GM19043 (cell line): Measurements from ENCODE around the gene RPL41.
A peak's percentile ranks its signal among the peaks of the same experiment; 100 is the strongest.
"Not testable (repeated sequence)": the region's sequence is repeated elsewhere in the genome, so short reads cannot be mapped to it uniquely, and the experiment has no call there.

Experiments used
- ATAC-seq: cut with Tn5 transposase; IDR thresholded peaks from one replicate; pipeline ENCODE4 v1.9.1; 2021; ENCODE audit warnings: low read depth; ENCODE audit not compliant: unreplicated experiment

The RPL41 gene

DNA sequence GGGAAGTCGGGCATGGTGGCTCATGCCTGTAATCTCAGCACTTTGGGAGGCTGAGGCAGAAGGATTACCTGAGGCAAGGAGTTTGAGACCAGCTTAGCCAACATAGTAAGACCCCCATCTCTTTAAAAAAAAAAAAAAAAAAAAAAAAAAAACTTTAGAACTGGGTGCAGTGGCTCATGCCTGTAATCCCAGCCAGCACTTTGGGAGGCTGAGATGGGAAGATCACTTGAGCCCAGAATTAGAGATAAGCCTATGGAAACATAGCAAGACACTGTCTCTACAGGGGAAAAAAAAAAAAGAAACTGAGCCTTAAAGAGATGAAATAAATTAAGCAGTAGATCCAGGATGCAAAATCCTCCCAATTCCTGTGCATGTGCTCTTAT is 13.8 kb upstream of the RPL41 start:
- ATAC-seq = no peak

DNA sequence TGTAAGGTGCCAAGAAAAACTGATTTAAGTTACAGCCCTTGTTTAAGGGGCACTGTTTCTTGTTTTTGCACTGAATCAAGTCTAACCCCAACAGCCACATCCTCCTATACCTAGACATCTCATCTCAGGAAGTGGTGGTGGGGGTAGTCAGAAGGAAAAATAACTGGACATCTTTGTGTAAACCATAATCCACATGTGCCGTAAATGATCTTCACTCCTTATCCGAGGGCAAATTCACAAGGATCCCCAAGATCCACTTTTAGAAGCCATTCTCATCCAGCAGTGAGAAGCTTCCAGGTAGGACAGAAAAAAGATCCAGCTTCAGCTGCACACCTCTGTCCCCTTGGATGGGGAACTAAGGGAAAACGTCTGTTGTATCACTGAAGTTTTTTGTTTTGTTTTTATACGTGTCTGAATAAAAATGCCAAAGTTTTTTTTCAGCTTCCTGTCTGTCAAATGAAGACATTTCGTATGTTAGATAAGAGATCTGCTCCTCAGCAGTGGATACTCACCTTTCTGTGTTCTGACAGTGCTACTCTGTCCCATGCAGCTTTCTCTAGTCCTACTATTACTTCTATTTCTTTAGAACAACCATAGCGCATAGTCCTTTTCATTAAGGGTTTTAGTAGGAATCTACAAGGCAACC is 13.2 kb upstream of the RPL41 start:
- no peak for ATAC-seq

DNA sequence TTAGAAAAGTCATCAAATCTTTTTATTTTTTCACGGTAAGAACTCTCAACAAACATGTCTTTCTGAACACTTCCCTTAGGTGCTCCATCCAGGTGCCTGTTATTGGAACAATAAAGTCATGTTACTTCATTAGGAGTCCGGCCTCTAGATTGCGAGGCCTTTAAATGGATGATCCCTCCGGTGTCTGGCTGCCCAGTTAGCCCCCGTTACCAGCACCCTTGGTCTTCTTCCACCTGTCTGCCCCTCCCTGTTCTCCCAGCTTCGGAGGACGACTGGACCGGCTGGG is 12.7 kb upstream of the RPL41 start:
- no peak for ATAC-seq

GRCh38 chr12:56104109-56104814 is 12.2 kb upstream of the RPL41 start, which contains the start of gene PA2G4:
PA2G4 (plus strand) TSS chr12:56104559; CDS start chr12:56104738, 179 bp downstream.
- ATAC-seq = peak; percentile 92

DNA sequence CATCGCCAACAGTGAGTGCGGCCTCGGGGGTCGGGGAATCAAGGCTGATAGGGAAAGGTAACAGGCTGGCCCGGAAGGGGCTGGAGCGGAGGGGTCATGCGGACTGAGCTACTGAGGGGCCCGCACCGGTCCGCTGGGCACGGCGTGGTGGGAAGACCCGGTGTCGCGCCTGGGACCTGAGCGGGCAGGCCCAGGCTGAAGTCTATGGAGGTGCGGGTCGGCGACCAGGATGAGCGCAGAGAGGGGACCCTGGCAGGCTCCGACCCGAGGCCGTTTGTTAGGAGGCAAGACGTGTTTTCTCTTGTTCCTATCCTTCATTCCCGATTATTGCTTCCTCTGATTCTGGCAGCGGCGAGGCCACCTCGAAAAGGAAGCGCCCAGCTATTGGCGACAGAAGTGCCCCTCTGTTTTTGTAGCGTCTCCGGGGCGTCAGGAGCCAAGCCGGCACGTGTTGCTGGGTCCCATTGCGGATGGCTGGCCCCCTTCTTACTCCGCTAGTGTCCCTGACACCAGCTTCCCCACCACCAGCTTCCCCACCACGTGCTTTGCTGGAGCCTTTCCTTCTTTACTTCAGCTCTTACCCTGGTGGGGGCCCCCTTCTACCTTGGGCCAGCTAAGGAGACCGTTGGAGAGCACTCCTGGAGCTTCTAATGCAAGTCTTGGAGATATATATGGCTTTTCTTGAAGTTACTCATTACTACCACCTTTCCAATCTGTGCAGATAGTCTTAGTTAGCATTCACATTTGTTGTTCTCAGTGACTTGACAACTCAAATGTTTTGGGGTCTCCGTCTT is 11.4 kb upstream of the RPL41 start:
- no peak for ATAC-seq

- no peak for ATAC-seq
Observed at GRCh38 chr12:56105609-56105902, 10.9 kb upstream of the RPL41 start.

DNA sequence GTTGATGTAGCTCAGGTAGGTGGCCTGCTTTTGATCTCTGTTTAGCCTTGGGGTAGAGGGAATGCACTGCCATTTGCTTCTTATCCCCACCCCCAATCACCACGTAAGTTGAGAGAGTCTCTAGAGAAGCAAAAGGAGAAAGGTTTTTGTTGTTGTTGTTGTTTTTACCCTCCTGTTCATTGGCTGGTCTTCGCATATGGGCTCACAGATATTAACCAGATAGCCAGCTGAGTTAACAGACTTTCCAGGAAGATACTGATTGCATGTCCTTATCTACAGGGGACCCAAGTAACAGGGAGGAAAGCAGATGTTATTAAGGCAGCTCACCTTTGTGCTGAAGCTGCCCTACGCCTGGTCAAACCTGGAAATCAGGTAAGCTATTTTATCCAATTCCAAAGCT is 9.2 kb upstream of the RPL41 start:
- ATAC-seq = no peak

- ATAC-seq = no peak
Observed at GRCh38 chr12:56110571-56110970, 5.9 kb upstream of the RPL41 start.

DNA sequence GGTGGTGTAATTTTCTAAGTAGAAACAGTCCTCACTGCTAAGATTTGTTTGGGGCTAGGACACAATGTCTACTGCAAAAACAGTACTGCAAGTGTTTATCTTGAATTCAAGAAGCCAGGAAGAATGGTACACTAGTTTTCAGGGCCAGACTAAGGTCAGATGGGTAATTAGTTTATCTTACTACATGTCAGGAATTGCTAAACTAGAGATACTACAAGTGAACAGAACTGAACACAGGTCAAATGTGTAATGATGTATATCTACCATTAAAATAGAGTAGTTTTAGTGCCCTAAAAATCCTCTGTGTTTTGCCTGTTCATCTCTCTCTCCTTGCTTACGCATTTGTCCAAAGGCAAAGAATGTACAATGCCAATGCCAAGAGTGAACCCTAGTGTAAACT is 2.3 kb upstream of the RPL41 start:
- no peak for ATAC-seq

DNA sequence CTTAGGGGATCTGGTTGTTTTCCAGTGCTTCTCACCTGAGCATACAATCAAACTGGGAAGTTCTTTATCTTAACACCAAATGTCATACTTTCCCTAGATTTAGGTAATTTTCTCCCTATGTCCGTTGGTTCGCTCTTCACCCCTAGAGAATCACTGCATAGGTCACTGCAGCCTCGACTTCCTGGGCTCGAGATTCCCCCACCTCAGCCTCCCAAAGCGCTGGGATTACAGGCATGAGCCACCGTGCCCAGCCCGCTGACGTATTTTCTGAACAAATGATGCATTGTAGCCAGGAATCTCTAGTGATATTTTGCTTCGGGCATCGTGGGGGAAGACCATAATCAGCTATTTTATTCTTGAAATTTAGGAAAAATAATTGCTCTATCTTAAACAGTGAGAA is 1.1 kb upstream of the RPL41 start:
- ATAC-seq = no peak

- ATAC-seq = not testable (repeated sequence)
Observed at GRCh38 chr12:56117082-56117706, 761 bp downstream of the RPL41 start.

DNA sequence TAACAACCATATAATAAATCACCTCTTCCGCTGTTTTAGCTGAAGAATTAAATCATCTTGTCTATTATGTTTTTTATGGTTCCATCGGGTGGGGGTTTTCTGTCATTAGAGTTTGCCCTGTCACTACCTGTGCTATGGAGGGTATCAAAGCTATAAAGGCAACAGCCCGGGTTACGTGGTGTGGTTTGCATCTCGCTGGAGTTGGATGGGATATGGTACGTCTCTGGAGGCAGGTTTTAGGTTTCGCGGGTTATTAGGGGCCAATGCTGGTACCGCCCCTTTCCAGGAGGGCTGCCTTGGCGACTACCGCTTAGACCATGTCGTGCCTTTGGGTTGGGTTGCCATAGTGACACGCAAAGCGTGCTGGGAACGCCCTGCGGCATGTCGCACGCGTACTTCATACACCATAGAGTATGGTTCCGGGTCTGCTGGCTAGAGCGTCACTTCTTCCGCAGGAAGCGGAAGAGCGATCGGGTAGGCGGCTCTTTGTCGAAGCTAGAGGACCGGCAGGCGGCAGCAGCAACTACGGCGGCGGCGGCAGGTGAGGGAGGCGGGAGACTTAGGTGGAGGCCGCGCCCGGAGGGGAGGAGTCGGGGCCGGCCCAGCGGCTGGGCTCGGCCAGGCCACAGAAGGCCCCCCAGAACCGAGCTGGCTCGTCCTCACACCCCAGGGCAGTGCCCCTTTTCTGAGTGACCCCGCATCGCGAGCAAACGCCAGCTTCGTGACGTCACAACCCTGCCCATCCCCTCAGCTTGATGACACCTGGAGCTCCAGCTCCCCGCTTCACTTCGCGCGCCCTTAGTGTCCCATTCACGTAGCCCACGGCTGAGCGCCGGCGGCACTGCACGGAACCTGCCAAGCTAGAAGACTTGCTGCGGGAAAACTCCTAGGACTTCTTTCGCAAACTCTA is 1.6 kb downstream of the RPL41 start, which contains the start of gene ZC3H10:
Gene ZC3H10, plus strand, starts transcription at position 489 of the 910 bp plus-strand sequence. CDS start 2,297 bp downstream, outside the sequence.
- peak; percentile 77 for ATAC-seq

- ATAC-seq = no peak
Observed at GRCh38 chr12:56118688-56119357, 2.4 kb downstream of the RPL41 start.

GRCh38 chr12:56119361-56119796 is 2.9 kb downstream of the RPL41 start:
- no peak for ATAC-seq

GRCh38 chr12:56120158-56120846 is 3.9 kb downstream of the RPL41 start:
- no peak for ATAC-seq

DNA sequence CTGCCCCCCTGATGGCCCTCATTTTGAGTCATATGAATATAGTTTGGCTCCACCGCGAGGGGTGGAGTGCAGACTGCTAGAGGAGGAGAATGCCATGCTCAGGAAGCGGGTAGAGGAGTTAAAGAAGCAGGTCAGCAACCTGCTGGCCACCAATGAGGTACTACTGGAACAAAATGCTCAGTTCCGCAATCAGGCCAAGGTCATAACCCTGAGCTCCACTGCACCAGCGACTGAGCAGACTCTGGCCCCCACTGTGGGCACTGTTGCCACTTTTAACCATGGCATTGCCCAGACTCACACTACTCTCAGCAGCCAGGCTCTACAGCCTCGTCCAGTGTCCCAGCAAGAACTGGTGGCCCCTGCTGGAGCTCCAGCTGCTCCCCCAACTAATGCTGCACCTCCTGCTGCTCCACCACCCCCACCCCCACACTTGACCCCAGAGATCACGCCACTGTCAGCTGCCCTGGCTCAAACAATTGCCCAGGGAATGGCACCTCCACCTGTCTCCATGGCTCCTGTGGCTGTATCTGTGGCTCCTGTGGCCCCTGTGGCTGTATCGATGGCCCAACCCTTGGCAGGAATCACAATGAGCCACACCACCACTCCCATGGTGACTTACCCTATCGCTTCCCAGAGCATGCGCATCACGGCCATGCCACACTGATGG is 4.9 kb downstream of the RPL41 start:
- no peak for ATAC-seq

GRCh38 chr12:56122637-56123036 is 6.2 kb downstream of the RPL41 start:
- no peak for ATAC-seq

DNA sequence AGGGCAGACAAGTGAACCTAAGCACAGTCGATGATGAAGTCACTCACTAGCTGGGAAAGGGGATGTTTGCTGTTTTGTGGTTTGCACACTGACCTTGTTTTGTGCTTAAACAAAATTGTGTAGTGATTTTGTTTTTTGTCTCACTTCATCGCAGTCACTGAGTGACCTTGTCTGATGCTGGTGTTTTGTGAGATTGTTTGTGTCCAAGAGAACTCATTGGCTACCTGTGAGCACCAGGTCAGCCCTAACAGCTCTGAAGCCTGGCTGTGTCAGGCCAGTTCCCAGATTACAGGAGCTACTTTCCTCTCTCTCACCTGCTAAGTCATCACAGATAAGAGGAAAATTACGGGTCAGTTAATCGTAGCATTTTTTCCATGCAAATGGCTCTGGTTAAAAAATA is 7.7 kb downstream of the RPL41 start:
- ATAC-seq = no peak
